GM23248 (cell line): ENCODE measurements around the gene DEPP1. TPM values are rescaled to one million over a fixed set of nuclear protein-coding genes. Genes with fewer than 3 reads are reported as not detected.

ENCODE experiments used
- DNase-seq: peaks from one replicate; pipeline ENCODE4 v3.0.0-alpha.2; 2015
- H2AFZ ChIP-seq: fragments of 200-600 bp; sonication (generic); 2 replicates; pipeline ENCODE4 v1.6.1; 2016; ENCODE audit warnings: antibody characterized with exemption
- H3F3A ChIP-seq: fragments of 200-600 bp; sonication (generic); 2 replicates; pipeline ENCODE4 v1.6.1; 2016; ENCODE audit warnings: mild to moderate bottlenecking, antibody characterized with exemption, mixed run types; ENCODE audit not compliant: insufficient read depth
- H3K27ac ChIP-seq: fragments of 200-600 bp; sonication (generic); 2 replicates; pipeline ENCODE4 v1.5.1; 2016; ENCODE audit warnings: mild to moderate bottlenecking
- H3K27me3 ChIP-seq: fragments of 200-600 bp; sonication (generic); replicated peaks from 2 replicates; pipeline ENCODE4 v1.6.1; 2016; ENCODE audit warnings: mild to moderate bottlenecking; ENCODE audit not compliant: insufficient read depth
- H3K36me3 ChIP-seq: fragments of 200-600 bp; sonication (generic); 2 replicates; pipeline ENCODE4 v1.6.1; 2016; ENCODE audit warnings: low read depth, mild to moderate bottlenecking
- H3K4me1 ChIP-seq: fragments of 200-600 bp; sonication (generic); 2 replicates; pipeline ENCODE4 v1.6.1; 2016; ENCODE audit warnings: mild to moderate bottlenecking; ENCODE audit not compliant: insufficient read depth
- H3K4me2 ChIP-seq: fragments of 200-600 bp; sonication (generic); one replicate; pipeline ENCODE4 v1.6.1; 2016; ENCODE audit warnings: mild to moderate bottlenecking; ENCODE audit not compliant: unreplicated experiment
- H3K4me3 ChIP-seq: fragments of 200-600 bp; sonication (generic); 2 replicates; pipeline ENCODE4 v1.5.1; 2016; ENCODE audit warnings: mild to moderate bottlenecking
- H3K79me2 ChIP-seq: fragments of 200-600 bp; sonication (generic); 2 replicates; pipeline ENCODE4 v1.6.1; 2016; ENCODE audit warnings: mild to moderate bottlenecking; ENCODE audit not compliant: insufficient read depth
- H3K9ac ChIP-seq: fragments of 200-600 bp; sonication (generic); 2 replicates; pipeline ENCODE4 v1.6.1; 2016; ENCODE audit warnings: mild to moderate bottlenecking
- H3K9me2 ChIP-seq: fragments of 200-600 bp; sonication (generic); 2 replicates; pipeline ENCODE4 v1.6.1; 2016; ENCODE audit warnings: mixed run types, mild to moderate bottlenecking, moderate library complexity; ENCODE audit not compliant: insufficient read depth
- H3K9me3 ChIP-seq: fragments of 200-600 bp; sonication (generic); one replicate; pipeline ENCODE4 v1.6.1; 2017; ENCODE audit warnings: low read depth
- H4K20me1 ChIP-seq: fragments of 200-600 bp; sonication (generic); 2 replicates; pipeline ENCODE4 v1.6.0; 2016; ENCODE audit not compliant: insufficient read depth
- EZH2 ChIP-seq: fragments of 200-600 bp; sonication (generic); IDR thresholded peaks from 2 replicates; pipeline ENCODE4 v1.6.1; 2018; ENCODE audit warnings: antibody characterized with exemption, mild to moderate bottlenecking; ENCODE audit not compliant: insufficient read depth, poor library complexity, severe bottlenecking
- EZH2phosphoT487 ChIP-seq: fragments of 200-600 bp; sonication (generic); IDR thresholded peaks from 2 replicates; pipeline ENCODE4 v1.6.1; 2018; ENCODE audit warnings: antibody characterized with exemption, moderate library complexity, mild to moderate bottlenecking, low read depth; ENCODE audit not compliant: insufficient read depth
- WGBS, 2 experiments: methylation state at CpG; one replicate each; pipeline ENCODE4 v1.1.6; 2015 to 2017; ENCODE audit warnings: low lambda C conversion rate in 2 of 2, low coverage in 1 of 2; ENCODE audit errors: missing lambda C conversion rate in 2 of 2; 5-methylcytosine and 5-hydroxymethylcytosine counted together
- in situ Hi-C: fragments of 300-500 bp; cut with MboI; formaldehyde crosslinking; loops from 2 replicates; pipeline ENCODE4 v1.15.0; 2020
- polyA plus RNA-seq: library from polyadenylated mRNA; unstranded; fragments of >200 nt; fragmentation: Nextera tagmentation; extraction: Ambion mirVana; gene quantifications from 2 replicates; pipeline ENCODE4 v1.2.1, GENCODE V29; 2016
- total RNA-seq: library from RNA; depleted of rRNA; stranded (reverse); fragments of >200 nt; shearing (Covaris generic); gene quantifications from 2 replicates; pipeline ENCODE4 v1.2.3, GENCODE V29; 2014

DEPP1 gene
- total and polyA plus RNA-seq, 2 experiments from 2014 or later, result 10.1 to 10.2 TPM

- Histone ChIP-seq H3K27ac (no peak overlapping the region), H3K79me2 (no peaks in the 10 kb centered on the region), H3K9me2 (no peaks in the 10 kb centered on the region), H3K4me2 (no peak overlapping the region), H3K27me3 (no peaks in the 10 kb centered on the region), H3K9ac (no peak overlapping the region), H3K9me3 (no peaks in the 10 kb centered on the region), H3K36me3 (no peaks in the 10 kb centered on the region), H3K4me3 (no peak overlapping the region), H2AFZ (no peak overlapping the region), H4K20me1 (no peaks in the 10 kb centered on the region), H3F3A (peaks cover 1% of the 10 kb centered on the region; the same call in 1 of the 2 replicates), H3K4me1 (no peaks in the 10 kb centered on the region)
- no peak for DNase-seq
- in situ Hi-C loops, result no loop called here
- no peak for TF ChIP-seq EZH2phosphoT487
- no peak for TF ChIP-seq EZH2
- WGBS, 2 experiments, result 69 to 70% methylated on average over 13 to 15 of the region's 15 CpGs
Measured at GRCh38 chr10:44963772-44964633, 14.6 kb downstream of the DEPP1 start.

DNA sequence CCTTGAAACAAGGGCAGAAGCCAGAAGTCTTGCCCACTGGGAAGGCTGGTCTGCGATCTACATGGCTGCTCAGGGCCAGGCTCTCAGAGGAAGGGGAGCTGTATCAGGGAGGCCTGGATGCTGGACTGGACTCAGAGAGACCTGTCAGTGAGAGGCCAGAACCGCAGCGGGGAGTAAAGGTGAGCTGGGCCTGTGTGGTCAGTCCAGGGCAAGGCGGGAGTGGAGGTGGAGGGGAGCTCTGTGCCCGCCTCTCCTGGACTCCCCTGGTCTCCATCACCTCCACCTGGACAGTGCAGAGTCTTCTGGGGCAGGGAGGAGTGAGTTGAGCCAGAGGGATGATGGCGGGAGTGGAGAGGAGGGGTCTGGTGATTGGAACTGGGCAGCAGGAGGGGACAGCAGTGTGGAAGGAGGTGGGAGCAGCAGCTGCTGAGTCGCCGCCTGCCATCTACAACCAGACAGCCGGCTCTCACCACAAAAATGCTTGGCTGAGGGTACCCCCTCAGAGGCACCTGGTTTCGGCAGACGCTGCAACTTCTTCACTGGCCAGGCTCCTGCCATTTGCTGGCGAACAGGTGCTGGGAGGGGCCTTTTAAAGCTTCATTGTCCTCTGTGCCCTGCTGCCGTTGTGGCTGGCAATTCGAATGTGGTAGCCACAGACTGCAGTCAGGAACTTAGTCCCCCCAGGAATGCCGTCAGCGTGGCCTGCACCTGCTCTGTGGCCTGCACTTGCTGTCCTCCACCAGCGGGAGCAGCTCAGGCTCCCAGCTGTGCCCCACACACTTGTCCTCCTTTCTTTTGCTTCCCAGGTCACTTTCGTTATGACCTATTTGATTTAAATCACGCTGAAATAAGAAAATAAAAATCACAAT, 15.5 kb downstream of the DEPP1 start:
- H4K20me1 ChIP-seq, result no peaks in the 10 kb centered on the region
- H3K9me3 ChIP-seq, result no peaks in the 10 kb centered on the region
- H2AFZ ChIP-seq, result no peak overlapping the region
- no peaks in the 10 kb centered on the region for H3K79me2 ChIP-seq
- H3K9me2 ChIP-seq, result no peaks in the 10 kb centered on the region
- peaks cover 10% of the 10 kb centered on the region; the same call in 1 of the 2 replicates for H3F3A ChIP-seq
- in situ Hi-C loops, result no loop called here
- no peak overlapping the region for H3K27ac ChIP-seq
- no peaks in the 10 kb centered on the region for H3K27me3 ChIP-seq
- H3K4me2 ChIP-seq, result no peak overlapping the region
- H3K4me3 ChIP-seq, result no peak overlapping the region
- no peaks in the 10 kb centered on the region for H3K36me3 ChIP-seq
- H3K4me1 ChIP-seq, result peaks cover 6% of the 10 kb centered on the region
- no peak for TF ChIP-seq EZH2phosphoT487
- TF ChIP-seq EZH2, result no peak
- H3K9ac ChIP-seq, result no peak overlapping the region
- no peak for DNase-seq
- WGBS, 2 experiments, result 90 to 95% methylated on average over 18 to 19 of the region's 19 CpGs

DNA sequence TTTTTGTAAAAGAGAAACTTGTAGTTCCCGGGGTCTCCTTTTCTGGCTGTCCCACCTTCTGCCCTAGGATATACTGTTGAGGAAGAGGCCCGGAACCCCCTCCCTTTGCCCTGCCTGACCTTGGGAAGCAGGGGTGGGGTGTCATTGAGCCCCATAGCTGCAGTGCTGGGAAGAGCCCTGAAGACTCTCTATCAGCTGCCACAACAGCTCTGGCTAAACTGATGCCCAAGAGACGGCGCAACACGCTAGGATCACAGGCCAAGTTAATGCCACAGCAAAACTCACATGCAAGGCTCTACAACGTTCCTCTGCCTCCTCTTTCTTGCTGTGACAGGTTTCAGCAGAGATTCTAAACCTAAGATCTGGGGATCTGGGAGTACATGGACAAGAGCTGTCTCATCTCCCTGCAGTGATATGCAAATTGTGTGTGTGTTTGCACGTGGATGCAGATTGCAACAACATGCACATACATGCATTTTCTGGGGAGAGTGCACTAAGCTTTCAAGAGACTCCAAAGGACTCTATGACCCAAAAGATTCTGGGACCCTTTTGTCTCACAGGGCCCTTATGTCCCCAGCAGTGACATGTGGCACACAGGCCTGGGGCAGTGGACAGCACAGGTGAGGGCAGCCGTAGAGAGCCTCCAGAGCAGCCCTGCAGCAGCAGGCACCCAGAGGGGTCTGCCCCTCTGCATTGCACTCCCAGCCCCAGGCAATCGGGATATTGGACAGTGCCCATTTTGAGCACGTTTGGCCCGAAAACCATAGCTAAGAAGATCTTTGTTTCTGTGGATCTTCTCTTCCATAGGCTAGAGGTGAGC, 16.5 kb downstream of the DEPP1 start:
- peaks cover 10% of the 10 kb centered on the region; the same call in 1 of the 2 replicates for H3F3A ChIP-seq
- H3K9me2 ChIP-seq, result no peaks in the 10 kb centered on the region
- peaks cover 6% of the 10 kb centered on the region for H3K4me1 ChIP-seq
- no peaks in the 10 kb centered on the region for H3K9me3 ChIP-seq
- WGBS, 2 experiments, result 85 to 86% methylated on average over 11 of the region's 11 CpGs
- in situ Hi-C loops, result no loop called here
- no peaks in the 10 kb centered on the region for H4K20me1 ChIP-seq
- H3K27ac ChIP-seq, result no peak overlapping the region
- H3K27me3 ChIP-seq, result no peaks in the 10 kb centered on the region
- H3K4me3 ChIP-seq, result no peak overlapping the region
- H3K79me2 ChIP-seq, result no peaks in the 10 kb centered on the region; the same call in 1 of the 2 replicates
- H3K36me3 ChIP-seq, result no peaks in the 10 kb centered on the region
- H3K9ac ChIP-seq, result no peak overlapping the region
- no peak overlapping the region for H2AFZ ChIP-seq
- TF ChIP-seq EZH2phosphoT487 (no peak), EZH2 (no peak)
- DNase-seq, result no peak
- H3K4me2 ChIP-seq, result no peak overlapping the region

DNA sequence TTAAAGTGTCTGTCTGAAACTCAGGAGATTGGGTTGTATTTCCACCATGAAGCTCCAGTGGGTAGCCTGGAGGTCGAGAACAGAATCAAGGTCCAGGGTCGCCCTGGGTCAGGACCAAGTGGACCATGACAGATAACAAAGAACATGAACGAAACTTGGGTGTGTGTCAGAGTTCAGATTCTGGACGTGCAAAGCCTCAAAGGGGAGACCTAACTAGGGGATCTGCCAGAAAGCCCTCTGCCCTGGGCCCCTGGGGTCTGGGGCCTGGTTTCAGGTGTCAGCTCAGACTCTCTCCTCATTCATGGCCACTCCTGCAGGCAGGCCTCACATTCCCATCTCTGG, 17.4 kb downstream of the DEPP1 start:
- Histone ChIP-seq H4K20me1 (no peaks in the 10 kb centered on the region), H3K4me2 (no peak overlapping the region), H3K4me3 (no peak overlapping the region), H3K9ac (no peak overlapping the region), H3F3A (peaks cover 10% of the 10 kb centered on the region; the same call in 1 of the 2 replicates), H3K9me2 (no peaks in the 10 kb centered on the region), H3K27ac (no peak overlapping the region), H2AFZ (no peak overlapping the region), H3K27me3 (no peaks in the 10 kb centered on the region), H3K36me3 (no peaks in the 10 kb centered on the region), H3K79me2 (no peaks in the 10 kb centered on the region; the same call in 1 of the 2 replicates), H3K4me1 (peaks cover 6% of the 10 kb centered on the region), H3K9me3 (no peaks in the 10 kb centered on the region)
- WGBS, 2 experiments, result 79 to 89% methylated on average over 4 of the region's 4 CpGs
- no peak for TF ChIP-seq EZH2
- TF ChIP-seq EZH2phosphoT487, result no peak
- DNase-seq, result no peak
- in situ Hi-C loops, result no loop called here
